Measurements from ENCODE around the gene GLYATL3. TPM values are rescaled to one million over a fixed set of nuclear protein-coding genes. Genes with fewer than 3 reads are reported as not detected.

GLYATL3 gene
- total and polyA plus RNA-seq, 2 of the 4 experiments (the other 2 are of a cell fraction), result not detected

- no peak overlapping the region for H4K91ac ChIP-seq (ENCODE audit: insufficient read depth, low read depth, low read length)
- H3K4ac ChIP-seq (ENCODE audit: low read depth, low read length), result no peak overlapping the region
- in situ Hi-C loops (cut with MboI; ENCODE audit: low sequenced_read_pairs) (no loop called here), dilution Hi-C loops (cut with HindIII; ENCODE audit: low sequenced_read_pairs, unreplicated experiment) (no loop called here), intact Hi-C loops (cut with micrococcal nuclease) (no loop called here)
- H3K4me2 ChIP-seq (ENCODE audit: low read depth, low read length), result no peak overlapping the region
- H3K14ac ChIP-seq (replicated peaks; ENCODE audit: low read depth, low read length), result no peak overlapping the region
- no peaks in the 10 kb centered on the region for H3K27me3 ChIP-seq (ENCODE audit: control insufficient read depth, insufficient read depth, low read length)
- H4K8ac ChIP-seq (ENCODE audit: low read depth in 2 of 2, low read length in 2 of 2), result no peak overlapping the region
- H3K9ac ChIP-seq (ENCODE audit: low read depth, low read length), result no peak overlapping the region
- H3K9me3 ChIP-seq (ENCODE audit: control insufficient read depth, insufficient read depth, low read length), result no peaks in the 10 kb centered on the region
- H2BK15ac ChIP-seq (ENCODE audit: low read depth, low read length), result no peak overlapping the region
- no peak overlapping the region for H3K56ac ChIP-seq (ENCODE audit: extremely low read depth, insufficient read depth, low read length)
- ChIA-PET POLR2A (ENCODE audit: unreplicated experiment) (no interaction called here), CTCF (no interaction called here)
- no peak overlapping the region for H2AFZ ChIP-seq (replicated peaks; ENCODE audit: low read length, poor library complexity)
- no peak overlapping the region for H3K27ac ChIP-seq (ENCODE audit: insufficient read depth, low read length)
- DNase-seq (no peak), ATAC-seq (ENCODE audit: low read depth) (no peak)
- H2BK120ac ChIP-seq (ENCODE audit: low read depth, low read length), result no peak overlapping the region
- no TSS peak for BruUV-seq (replicated peaks)
- no peak overlapping the region for H2BK5ac ChIP-seq (ENCODE audit: low read depth, low read length, poor library complexity, severe bottlenecking)
- no peak for TF ChIP-seq RFX5 (IDR thresholded peaks at IDR 0.05; ENCODE audit: low read depth, low read length)
- no peaks in the 10 kb centered on the region for H4K20me1 ChIP-seq (ENCODE audit: insufficient read depth, low read length)
- H2AK9ac ChIP-seq (replicated peaks; ENCODE audit: low read depth, low read length, poor library complexity), result no peak overlapping the region
- no peaks in the 10 kb centered on the region for H3K79me1 ChIP-seq (ENCODE audit: low read depth in 1 of 2, low read length in 2 of 2)
- H4K5ac ChIP-seq (ENCODE audit: low read depth, low read length), result no peak overlapping the region
- H2BK20ac ChIP-seq (ENCODE audit: low read depth, low read length), result no peak overlapping the region
- H3K23ac ChIP-seq (ENCODE audit: low read depth, low read length), result no peak overlapping the region
- WGBS, 2 experiments (ENCODE audit: extremely low coverage in 2 of 2, insufficient read length in 1 of 2), result no CpG with 5 or more reads among the region's 1 CpG
- no peaks in the 10 kb centered on the region for H3K4me1 ChIP-seq (ENCODE audit: control insufficient read depth, insufficient read depth, low read length)
- H3K36me3 ChIP-seq (ENCODE audit: control insufficient read depth, insufficient read depth, low read length), result no peaks in the 10 kb centered on the region
- H3K18ac ChIP-seq (ENCODE audit: low read depth, low read length), result no peak overlapping the region
- no peak overlapping the region for H2AK5ac ChIP-seq (ENCODE audit: low read depth, low read length)
- H3K9me1 ChIP-seq (ENCODE audit: insufficient read depth, low read length), result no peaks in the 10 kb centered on the region
- no peak overlapping the region for H3K4me3 ChIP-seq (ENCODE audit: insufficient read depth, low read depth, low read length)
These were observed 597 bp upstream of the GLYATL3 start for GRCh38 chr6:49499126-49499525.

All from IMR-90 (cell line).